Measurements from ENCODE around the gene SLC35B4.

Gene SLC35B4

DNA sequence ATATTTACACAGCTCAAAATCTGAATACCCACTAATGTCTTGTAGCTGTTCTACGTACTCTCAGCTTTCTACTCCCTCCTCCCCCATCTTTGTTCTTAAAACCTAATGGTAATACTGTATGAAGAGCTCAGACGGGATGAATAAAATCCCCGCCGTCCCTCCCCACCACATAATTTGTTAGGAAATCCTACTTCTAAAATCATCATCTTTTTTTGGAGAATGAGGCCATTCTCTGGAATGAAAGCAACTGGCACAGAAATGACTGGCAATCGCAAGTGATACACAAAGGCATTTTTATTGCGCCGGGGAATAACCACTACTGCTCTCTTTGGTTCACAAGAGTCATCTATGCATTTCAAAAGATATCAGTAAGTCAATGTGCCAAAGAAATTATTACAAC lies 27.3 kb downstream of the SLC35B4 start:
- DNase-seq, result no peak

DNA sequence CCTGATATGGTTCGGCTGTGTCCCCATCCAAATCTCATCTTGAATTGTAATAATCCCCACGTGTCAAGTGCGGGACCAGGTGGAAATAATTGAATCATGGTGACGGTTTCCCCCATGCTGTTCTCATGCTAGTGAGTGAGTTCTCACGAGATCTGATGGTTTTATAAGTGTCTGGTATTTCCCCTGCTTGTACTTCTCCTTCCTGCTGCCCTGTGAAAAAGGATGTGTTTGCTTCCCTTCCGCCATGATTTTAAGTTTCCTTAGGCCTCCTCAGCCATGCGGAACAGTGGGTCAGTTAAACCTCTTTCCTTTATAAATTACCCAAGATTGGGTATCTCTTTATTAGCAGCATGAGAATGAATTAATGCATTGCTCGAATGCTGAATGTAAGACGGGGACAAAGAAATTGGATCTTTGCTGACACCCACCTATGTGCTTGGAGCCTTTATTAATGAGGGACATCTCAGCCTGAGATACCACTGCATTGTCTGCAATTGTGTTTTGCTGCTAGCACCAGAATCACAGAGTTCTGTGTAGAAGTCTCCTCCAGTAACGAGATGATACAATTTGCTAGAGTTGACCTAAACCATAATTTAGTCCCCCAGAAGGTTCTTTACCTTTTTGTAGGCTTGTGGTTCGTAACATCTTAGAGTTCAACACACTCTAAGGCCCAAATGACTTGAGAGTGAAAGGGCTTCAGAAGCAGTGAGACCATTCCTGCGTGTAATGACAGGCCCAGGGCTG lies 28.6 kb downstream of the SLC35B4 start:
- DNase-seq, result no peak

DNA sequence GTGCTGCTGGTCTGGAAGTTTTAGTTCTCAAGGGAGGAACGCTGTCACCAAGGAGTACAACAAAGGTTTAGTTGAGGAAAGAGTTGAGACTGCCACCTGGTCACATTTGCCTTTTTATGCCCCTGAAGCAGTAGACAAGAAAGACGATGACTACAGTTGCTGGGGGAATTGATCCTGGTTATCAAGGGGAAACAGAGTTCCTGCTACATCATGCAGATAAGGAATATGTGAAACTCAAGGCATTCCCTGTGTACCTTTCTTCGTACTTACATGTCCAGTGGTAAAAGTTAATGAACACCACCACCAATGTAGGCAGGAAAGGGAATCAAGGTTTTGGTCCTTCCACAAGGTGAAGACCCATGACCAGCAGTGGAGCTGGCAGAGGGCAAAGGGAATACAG lies 31.8 kb downstream of the SLC35B4 start:
- no peak for DNase-seq

DNA sequence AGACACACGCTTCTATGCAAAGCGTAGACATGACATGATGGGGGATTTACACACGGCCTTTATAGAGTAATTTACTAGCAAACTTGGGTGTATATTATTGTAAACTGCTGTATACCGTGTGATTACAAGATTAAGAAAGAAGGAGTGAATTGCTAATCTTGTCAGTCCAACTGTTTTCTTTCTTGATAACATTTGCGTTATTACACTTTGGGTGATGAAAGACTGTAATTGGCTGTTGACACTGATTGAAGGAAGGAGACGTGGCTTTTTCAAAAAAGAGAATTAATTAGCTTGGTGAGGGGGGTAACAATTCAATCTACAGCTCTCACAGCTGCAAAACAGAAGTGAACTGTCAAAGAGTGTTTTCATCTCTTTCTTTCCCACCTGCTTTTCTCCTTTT lies 32.7 kb downstream of the SLC35B4 start:
- no peak for DNase-seq

DNA sequence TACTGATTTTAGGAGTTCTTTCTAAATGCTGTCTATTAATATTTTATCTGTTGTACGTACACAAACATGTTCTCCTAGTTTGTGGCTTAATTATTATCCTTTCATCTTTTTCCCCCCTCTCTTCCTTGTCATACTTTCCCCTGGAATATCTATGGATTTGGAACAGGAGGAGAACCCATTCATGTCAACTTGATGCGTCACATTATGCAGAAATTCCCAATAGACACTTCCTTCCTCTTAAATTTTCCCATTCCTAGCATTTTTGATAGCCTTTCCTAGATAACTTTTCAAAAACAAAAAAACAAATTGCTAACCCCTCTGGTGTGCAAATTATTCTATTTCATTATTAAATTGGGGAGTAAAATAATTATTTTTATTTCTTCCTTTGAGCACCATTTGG lies 36.2 kb downstream of the SLC35B4 start:
- DNase-seq, result no peak

DNA sequence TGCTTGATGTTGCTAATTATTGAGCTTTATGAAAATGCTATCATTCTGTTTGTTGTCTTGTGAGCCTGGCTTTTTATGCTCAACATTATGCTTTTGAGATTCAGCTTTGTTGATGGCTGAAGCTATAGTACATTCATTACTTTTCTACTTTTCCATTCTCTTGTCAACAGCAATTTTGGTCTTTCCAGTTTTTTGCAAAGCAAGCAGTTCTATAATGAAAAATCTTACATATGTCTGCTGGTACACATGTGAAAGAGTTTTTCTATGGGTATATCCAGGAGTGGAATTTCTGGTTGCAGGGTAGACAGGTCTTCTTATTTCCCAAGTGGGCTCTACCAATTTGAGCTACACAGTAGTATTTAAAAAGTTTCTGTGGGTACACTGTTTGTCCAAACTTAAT lies 36.8 kb downstream of the SLC35B4 start:
- DNase-seq, result no peak

DNA sequence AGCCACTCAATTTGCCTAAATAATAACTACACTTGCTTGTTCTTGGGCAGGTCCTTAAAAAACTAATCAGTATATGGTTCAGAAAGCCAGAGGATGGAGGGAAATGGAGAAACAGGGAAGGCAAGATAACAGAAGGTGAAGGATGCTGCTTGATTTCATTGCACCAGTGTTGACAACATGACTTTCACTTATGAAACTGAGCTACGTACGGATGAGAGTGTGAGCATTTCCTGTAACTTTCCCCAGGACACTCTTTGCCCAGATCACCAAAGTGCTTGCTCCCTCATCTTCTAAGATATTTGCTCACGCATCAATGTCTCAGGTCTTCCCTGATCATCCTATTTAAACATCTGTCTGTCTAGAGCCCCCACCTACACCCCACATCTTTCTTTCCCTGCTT lies 37.4 kb downstream of the SLC35B4 start:
- DNase-seq, result no peak

DNA sequence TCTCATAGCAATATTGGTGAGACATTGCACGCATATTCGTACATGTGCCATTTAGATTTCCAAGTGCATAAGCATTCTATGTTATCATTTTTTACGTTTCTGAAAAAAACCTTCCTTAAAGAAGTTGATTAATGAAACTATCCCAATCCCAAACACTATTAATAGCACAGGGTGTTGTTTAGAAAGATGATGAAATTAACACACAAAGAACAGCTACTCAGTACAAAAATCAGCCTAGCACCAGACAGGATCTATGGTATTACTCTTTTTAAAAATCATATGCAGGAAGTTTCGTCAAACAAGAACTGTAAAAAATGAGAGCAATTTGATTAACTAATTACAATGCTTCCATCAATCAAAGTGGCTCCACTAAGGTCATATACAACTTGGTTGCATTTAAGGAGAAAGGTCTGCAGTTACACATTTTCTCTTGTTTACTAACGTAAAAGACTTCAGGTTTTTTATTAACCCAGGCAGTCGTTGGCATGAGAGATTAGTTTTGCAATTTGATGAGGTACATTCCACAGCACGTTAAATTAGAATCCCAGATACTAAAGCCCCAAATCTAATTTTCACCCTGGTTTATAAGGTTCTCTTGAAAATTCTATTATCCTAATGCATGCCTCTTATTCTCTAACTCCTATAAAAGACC lies 38.1 kb downstream of the SLC35B4 start:
- DNase-seq, result no peak

DNA sequence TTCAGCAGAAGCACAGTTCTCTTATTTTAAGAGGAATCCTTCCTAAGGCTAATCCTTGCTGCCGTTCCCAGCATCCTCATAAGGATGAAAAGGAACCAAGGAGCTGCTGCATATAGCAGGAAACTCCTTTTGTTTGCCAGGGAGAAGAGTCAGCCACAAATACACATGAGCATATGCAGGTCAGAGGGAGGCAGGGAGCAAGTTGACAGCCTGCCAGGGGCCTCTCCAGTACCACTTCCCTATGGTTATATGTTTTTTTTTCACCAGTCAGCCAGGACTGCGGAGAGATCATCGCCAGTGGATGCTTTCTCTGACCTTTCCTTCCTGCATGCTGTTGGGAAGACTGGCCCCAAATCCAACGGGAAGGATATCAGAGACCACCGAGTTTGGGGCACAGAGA lies 39.8 kb downstream of the SLC35B4 start:
- no peak for DNase-seq

DNA sequence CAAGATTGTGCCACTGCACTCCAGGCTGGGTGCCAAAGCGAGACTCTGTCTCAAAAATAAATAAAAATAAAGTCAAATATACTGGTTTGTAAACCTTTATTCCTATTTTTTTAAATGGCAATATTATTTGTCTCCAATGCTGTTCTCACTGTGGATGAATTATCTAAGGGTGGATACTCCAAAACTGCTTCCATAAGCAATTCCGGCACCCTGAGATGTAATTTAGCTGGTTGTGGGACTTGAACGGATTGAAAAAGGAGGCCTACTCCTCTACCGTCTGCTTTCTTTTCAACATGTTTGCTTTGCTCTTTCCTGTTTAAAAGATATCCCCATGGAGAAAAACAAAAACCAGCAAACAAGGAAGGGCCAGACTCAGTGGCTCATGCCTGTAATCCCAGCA lies 54.4 kb downstream of the SLC35B4 start:
- no peak for DNase-seq

DNA sequence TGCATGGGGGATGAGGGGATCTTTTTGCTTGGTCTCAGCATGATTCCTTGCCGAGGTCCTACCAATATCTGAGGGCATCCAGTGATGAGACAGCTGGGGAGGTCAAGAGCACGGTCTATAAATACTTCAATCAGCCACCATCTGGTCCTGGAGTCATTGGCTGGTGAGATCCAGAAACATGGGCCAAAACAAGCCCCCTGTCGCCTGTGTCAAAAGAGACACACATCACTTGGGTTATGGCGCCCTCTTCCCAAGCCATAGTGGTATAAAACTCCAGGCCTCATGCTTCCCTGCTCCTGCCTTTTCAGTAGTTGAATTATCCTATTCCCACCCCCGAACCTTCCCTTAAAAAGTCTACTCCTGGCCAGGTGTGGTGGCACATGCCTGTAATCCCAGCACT lies 60.9 kb downstream of the SLC35B4 start:
- DNase-seq, result no peak

DNA sequence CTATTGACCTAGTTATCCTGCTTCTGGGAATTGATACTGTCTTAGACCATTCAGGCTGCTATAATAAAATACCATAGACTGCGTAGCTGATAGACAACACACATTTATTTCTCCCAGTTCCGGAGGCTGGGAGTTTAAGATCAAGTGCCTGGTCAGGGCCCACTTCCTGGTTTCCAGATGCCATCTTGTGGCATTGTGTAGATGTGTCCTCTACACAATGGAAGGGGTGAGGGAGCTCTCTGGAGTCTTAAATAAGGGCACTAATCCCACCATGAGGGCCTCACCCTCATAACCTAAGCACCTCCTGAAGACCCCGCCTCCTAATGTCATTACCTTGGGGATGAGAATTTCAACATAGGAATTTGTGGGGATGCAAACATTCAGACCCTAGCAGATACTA lies 62.4 kb downstream of the SLC35B4 start:
- no peak for DNase-seq

DNA sequence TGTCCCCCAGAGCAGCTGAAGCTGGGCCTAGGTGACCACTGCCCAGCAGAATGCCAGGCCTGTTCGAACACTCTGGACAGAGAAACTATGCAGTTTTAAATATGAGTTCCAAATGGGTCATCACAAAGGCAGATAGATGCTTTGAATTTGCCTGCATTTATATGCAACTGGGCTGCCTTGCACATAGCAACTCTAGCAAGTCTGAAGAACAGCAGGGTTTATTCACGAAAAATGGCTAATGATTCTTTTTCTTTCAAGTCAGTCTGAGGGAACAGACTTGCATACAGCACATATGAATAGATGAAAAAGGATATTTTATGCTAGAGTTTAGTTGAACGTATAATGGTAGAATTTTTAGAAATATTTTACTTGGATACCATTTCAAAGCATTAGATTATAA lies 68.5 kb downstream of the SLC35B4 start:
- no peak for DNase-seq

DNA sequence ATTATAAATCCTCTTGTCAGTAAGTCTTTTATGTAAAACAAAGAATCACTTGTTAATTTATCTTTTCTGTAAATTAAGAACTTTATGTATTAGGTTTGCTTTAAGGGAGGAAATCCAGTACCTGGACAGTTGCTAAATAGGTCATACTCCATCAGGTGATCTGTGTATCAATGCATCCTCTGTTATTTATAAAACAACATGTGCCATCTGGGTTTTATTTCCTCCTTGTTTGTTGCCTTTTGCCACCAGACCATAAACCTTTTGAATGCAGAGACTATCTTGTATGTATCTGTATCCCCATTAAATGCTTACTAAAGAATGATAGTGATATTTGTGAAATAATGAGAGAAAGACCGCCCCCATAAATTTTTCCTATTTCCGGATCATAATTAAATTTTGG lies 70.0 kb downstream of the SLC35B4 start:
- DNase-seq, result no peak

DNA sequence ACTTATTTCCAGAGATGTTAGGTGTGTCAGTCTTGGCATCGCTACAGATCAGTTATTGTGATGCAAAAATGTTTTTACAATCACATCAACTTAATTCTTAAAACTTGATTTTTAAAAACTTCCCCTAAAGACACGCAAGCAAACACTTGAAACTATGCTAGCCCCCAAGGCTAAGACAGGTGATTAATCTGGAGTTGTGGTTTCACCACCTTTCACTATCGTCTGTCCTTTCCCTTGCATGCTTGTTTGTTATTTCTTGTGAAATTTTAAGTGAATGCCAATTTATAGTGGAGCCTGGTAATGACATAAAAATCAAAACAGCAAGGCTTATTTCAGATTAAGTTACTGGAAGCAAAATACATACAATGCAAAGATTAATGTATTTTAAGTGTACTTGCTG lies 70.4 kb downstream of the SLC35B4 start:
- no peak for DNase-seq

DNA sequence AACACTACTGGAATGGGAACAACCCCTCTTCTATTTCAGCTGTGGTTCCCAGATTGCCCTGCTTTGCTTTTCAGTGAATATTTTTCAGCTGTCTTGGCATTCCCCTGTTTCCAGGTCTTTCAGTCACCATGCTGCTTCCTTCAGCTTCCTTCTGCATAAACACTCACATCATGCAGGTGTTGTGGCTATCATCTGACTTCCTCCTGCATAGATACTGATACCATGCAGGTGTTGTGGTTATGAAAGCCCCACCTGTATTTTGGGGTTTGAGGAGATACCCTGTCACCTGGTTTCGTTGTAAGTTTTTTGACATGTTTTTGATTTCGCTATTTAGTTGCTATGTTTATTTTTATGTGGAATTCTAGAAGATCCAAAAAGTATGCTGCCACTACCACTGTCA lies 71.5 kb downstream of the SLC35B4 start:
- no peak for DNase-seq
